ENCODE measurements around the gene MAST4.

DNA sequence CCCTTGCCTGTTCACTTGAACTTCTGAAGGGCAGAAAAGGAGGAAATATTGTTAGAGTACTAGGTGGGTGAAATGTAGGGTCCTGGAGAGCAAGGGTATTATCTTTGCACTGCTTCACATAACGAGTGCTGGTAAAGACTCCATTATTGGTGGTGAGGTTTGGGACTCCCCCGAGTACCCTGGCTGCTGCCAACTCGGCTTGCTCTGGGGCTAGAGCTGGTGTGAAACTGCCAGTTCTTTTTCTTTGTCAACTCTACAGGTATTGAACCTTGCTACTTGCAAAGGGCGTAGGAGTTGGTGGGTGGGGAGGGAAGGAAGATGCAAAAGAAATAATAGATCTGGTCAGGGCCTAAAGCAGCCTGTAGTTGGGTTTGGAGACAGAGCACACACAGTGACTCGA lies 16.0 kb downstream of the MAST4 start:
- no peak for TF ChIP-seq SUZ12 (IDR thresholded peaks at IDR 0.05; ENCODE audit: low read depth, low read length)
- no peak for TF ChIP-seq ZNF274 (CRISPR knock-in tag; IDR thresholded peaks at IDR 0.05)
- TF ChIP-seq, protein P1, sequence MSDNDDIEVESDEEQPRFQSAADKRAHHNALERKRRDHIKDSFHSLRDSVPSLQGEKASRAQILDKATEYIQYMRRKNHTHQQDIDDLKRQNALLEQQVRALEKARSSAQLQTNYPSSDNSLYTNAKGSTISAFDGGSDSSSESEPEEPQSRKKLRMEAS (IDR thresholded peaks at IDR 0.05): no peak

Data from HepG2 (cell line).